SK-N-SH (cell line): Measurements from ENCODE around the gene SLF2. TPM values are rescaled to one million over a fixed set of nuclear protein-coding genes. Genes with fewer than 3 reads are reported as not detected.

Source experiments
- CTCF ChIA-PET: fragments of 300-600, 350-600 bp; formaldehyde crosslinking; extraction: SDS; loops from one replicate; lab custom pipeline; 2021; lab: Yijun Ruan, JAX
- POLR2A ChIA-PET: fragments of 350-600 bp; sonication (Branson Sonifier 250); formaldehyde crosslinking; extraction: SDS; loops from one replicate; lab custom pipeline; 2020; ENCODE audit warnings: antibody characterized with exemption, inconsistent platforms; lab: Yijun Ruan, JAX
- DNase-seq: peaks from one replicate; pipeline ENCODE4 v3.0.0; 2012
- H2AFZ ChIP-seq: fragments of 200-600 bp; sonication (generic); 2 replicates; pipeline ENCODE4 v1.8.1; 2016; ENCODE audit warnings: antibody characterized with exemption, mild to moderate bottlenecking, low read depth
- H3F3A ChIP-seq: fragments of 200-600 bp; sonication (generic); replicated peaks from 2 replicates; pipeline ENCODE3; 2016; ENCODE audit warnings: antibody characterized with exemption, mild to moderate bottlenecking; ENCODE audit not compliant: insufficient read depth
- H3K27ac ChIP-seq, 2 experiments: fragments of 200-500 bp in 1 of 2; fragments of 200-600 bp in 1 of 2; sonication (Bioruptor generic) in 1 of 2; sonication (generic), shearing (Covaris generic) in 1 of 2; 2 replicates each; pipeline versions ENCODE4 v1.5.1 to v1.6.1; 2014 to 2016; ENCODE audit warnings: low read depth in 2 of 2, inconsistent platforms in 1 of 2, low read length in 1 of 2, mild to moderate bottlenecking in 1 of 2, mixed read lengths in 1 of 2
- H3K27me3 ChIP-seq: fragments of 200-600 bp; sonication (generic), shearing (Covaris generic); 2 replicates; pipeline ENCODE4 v1.6.1; 2016; ENCODE audit warnings: mixed run types; ENCODE audit not compliant: insufficient read depth
- H3K36me3 ChIP-seq, 2 experiments: fragments of 200-500 bp in 1 of 2; fragments of 200-600 bp in 1 of 2; sonication (Bioruptor generic) in 1 of 2; sonication (generic) in 1 of 2; replicated peaks in 1 of 2; 2 replicates each; pipeline versions ENCODE3 to v1.5.1; 2014 to 2016; ENCODE audit warnings: low read length in 1 of 2, mild to moderate bottlenecking in 1 of 2; ENCODE audit not compliant: insufficient read depth in 2 of 2, control insufficient read depth in 1 of 2
- H3K4me1 ChIP-seq, 2 experiments: fragments of 200-500 bp in 1 of 2; fragments of 200-600 bp in 1 of 2; sonication (Bioruptor generic) in 1 of 2; sonication (generic), shearing (Covaris generic) in 1 of 2; 2 replicates each; pipeline versions ENCODE4 v1.5.1 to v1.6.1; 2014 to 2016; ENCODE audit warnings: low read depth in 1 of 2, low read length in 1 of 2, mixed run types in 1 of 2; ENCODE audit not compliant: insufficient read depth in 2 of 2, control insufficient read depth in 1 of 2
- H3K4me2 ChIP-seq: fragments of 200-600 bp; sonication (generic), shearing (Covaris generic); 2 replicates; pipeline ENCODE4 v1.6.1; 2017; ENCODE audit warnings: mixed run types
- H3K4me3 ChIP-seq, 2 experiments: fragments of 200-500 bp in 1 of 2; fragments of 200-600 bp in 1 of 2; sonication (Bioruptor generic) in 1 of 2; sonication (generic), shearing (Covaris generic) in 1 of 2; 2 replicates each; pipeline versions ENCODE4 v1.5.1 to v1.8.1; 2014 to 2016; ENCODE audit warnings: low read depth in 2 of 2, inconsistent platforms in 1 of 2, low read length in 1 of 2, mild to moderate bottlenecking in 1 of 2, mixed read lengths in 1 of 2, moderate library complexity in 1 of 2
- H3K79me2 ChIP-seq: fragments of 200-600 bp; sonication (generic); 2 replicates; pipeline ENCODE4 v1.8.1; 2017; ENCODE audit warnings: mild to moderate bottlenecking; ENCODE audit not compliant: insufficient read depth
- H3K9ac ChIP-seq: fragments of 200-600 bp; sonication (generic); 2 replicates; pipeline ENCODE4 v1.6.1; 2017; ENCODE audit warnings: mixed run types
- H3K9me2 ChIP-seq: fragments of 200-600 bp; sonication (generic); 2 replicates; pipeline ENCODE4 v1.6.1; 2017; ENCODE audit warnings: mixed run types
- H3K9me3 ChIP-seq: fragments of 200-600 bp; sonication (generic); 2 replicates; pipeline ENCODE4 v1.6.1; 2017; ENCODE audit warnings: mixed run types, mild to moderate bottlenecking, moderate library complexity
- H4K20me1 ChIP-seq: fragments of 200-600 bp; sonication (generic); 2 replicates; pipeline ENCODE4 v1.6.1; 2017; ENCODE audit warnings: mild to moderate bottlenecking, mixed run types; ENCODE audit not compliant: insufficient read depth
- CHD2 ChIP-seq: fragments of 150-350 bp; IDR thresholded peaks from 2 replicates; pipeline ENCODE4 v1.6.1; 2018; ENCODE audit warnings: low read length; ENCODE audit not compliant: partially characterized antibody
- EP300 ChIP-seq, 2 experiments: IDR thresholded peaks; 2 replicates each; pipeline versions ENCODE4 v1.4.0 to v1.6.1; 2012; ENCODE audit warnings: borderline replicate concordance in 1 of 2, low read depth in 1 of 2, low read length in 1 of 2
- EZH2phosphoT487 ChIP-seq: fragments of 200-600 bp; sonication (generic); IDR thresholded peaks from 2 replicates; pipeline ENCODE4 v1.6.1; 2017; ENCODE audit warnings: low read depth, mixed run types, mild to moderate bottlenecking, antibody characterized with exemption, moderate library complexity, borderline replicate concordance
- FOXJ3 ChIP-seq: sonication (generic); formaldehyde crosslinking; IDR thresholded peaks from 2 replicates; pipeline ENCODE4 v1.5.1; 2020; ENCODE audit warnings: mild to moderate bottlenecking, missing genetic modification reagents
- FOXM1 ChIP-seq: IDR thresholded peaks from 2 replicates; pipeline ENCODE4 v1.4.0; 2012; ENCODE audit warnings: low read depth, mild to moderate bottlenecking
- GABPA ChIP-seq: IDR thresholded peaks from 2 replicates; pipeline ENCODE4 v1.4.0; 2012; ENCODE audit warnings: low read depth, mild to moderate bottlenecking
- GATA2 ChIP-seq: sonication (generic); formaldehyde crosslinking; IDR thresholded peaks from 2 replicates; pipeline ENCODE4 v1.5.0; 2020; ENCODE audit warnings: mild to moderate bottlenecking, missing genetic modification reagents
- JUND ChIP-seq: IDR thresholded peaks from 2 replicates; pipeline ENCODE4 v1.4.0; 2012
- NFIC ChIP-seq: IDR thresholded peaks from 2 replicates; pipeline ENCODE4 v1.4.0; 2012; ENCODE audit warnings: borderline replicate concordance
- NRF1 ChIP-seq: IDR thresholded peaks from 2 replicates; pipeline ENCODE4 v1.6.1; 2012; ENCODE audit warnings: low read depth, mild to moderate bottlenecking, low read length
- RCOR1 ChIP-seq: fragments of 150-350 bp; IDR thresholded peaks from 2 replicates; pipeline ENCODE4 v1.6.1; 2017; ENCODE audit warnings: antibody characterized with exemption, low read length
- TCF12 ChIP-seq: IDR thresholded peaks from 2 replicates; pipeline ENCODE4 v1.4.0; 2012
- YY1 ChIP-seq: IDR thresholded peaks from 2 replicates; pipeline ENCODE4 v1.4.0; 2012; ENCODE audit warnings: low read depth, mild to moderate bottlenecking
- WGBS: methylation state at CpG from one replicate; pipeline ENCODE4 v1.1.6; 2017; ENCODE audit warnings: low lambda C conversion rate; 5-methylcytosine and 5-hydroxymethylcytosine counted together
- polyA plus RNA-seq, 3 experiments: library from polyadenylated mRNA; depleted of rRNA; stranded (reverse); fragments of >200 nt; gene quantifications; 2 replicates each; pipeline ENCODE4 v1.2.3, GENCODE V29; 2012
- TF ChIP-seq, protein P1 (sequence below): fragments of 200-600 bp; sonication (generic); IDR thresholded peaks from 2 replicates; pipeline ENCODE4 v1.6.1; 2017; ENCODE audit warnings: antibody characterized with exemption, mild to moderate bottlenecking, moderate library complexity
- TF ChIP-seq, protein P2 (sequence below): fragments of 150-350 bp; IDR thresholded peaks from 2 replicates; pipeline ENCODE4 v1.6.1; 2017; ENCODE audit warnings: antibody characterized with exemption, low read length, low read depth, borderline replicate concordance
- TF ChIP-seq, protein P3 (sequence below): IDR thresholded peaks from 2 replicates; pipeline ENCODE4 v1.4.0; 2012; ENCODE audit warnings: low read depth, borderline replicate concordance
- TF ChIP-seq, protein P4 (sequence below): IDR thresholded peaks from 2 replicates; pipeline ENCODE4 v1.4.0; 2012; ENCODE audit warnings: low read depth, borderline replicate concordance

SLF2 gene
- polyA plus RNA-seq, 1 of the 3 experiments (the other 2 are of a cell fraction) = 6.3 TPM

DNA sequence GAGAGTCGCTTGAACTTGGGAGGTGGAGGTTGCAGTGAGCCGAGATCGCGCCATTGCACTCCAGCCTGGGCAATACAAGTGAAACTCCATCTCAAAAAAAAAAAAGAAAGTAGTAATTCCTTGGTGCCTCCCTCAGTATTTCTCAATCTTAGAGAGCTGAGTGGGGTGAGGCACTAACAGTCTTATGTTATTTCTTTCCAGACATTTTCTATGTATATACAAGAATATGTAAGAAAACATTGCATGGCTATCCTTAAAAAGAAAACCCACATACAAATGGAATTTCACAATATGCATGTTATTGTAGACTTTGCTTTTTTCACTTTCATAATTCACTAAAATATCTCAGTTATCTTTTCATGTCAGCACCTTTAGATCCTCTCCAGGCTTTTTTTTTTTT, 13.6 kb upstream of the SLF2 start:
- WGBS = 78% methylated on average over 4 of the region's 4 CpGs

DNA sequence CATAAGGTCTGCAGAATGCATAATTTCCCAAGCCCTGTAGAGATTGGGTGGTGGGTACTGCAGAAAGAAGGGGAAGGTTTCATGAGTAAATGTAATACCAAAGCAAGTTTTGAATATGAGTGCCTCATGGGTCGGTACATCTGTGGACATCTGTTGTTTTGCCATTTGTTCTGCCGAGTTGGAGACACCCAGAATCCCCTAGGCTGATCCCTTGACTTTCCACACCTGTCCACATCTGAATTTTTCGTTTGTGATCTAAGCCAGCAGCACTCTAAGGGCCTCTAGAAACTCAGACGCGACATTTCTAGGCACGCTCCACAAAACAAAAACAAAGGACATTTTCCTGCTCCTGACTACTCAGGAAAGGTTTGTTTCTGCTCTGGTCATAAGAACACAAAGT, 11.7 kb upstream of the SLF2 start:
- no peaks in the 10 kb centered on the region; a peak in 1 of 4 replicates for H3K4me1 ChIP-seq
- no peaks in the 10 kb centered on the region for H3K36me3 ChIP-seq
- ChIA-PET CTCF (interaction anchor here (0.9 kb wide), 1 partner anchor 29 kb away, joined by 3 read pairs; no protein-coding TSS in a partner anchor), POLR2A (no interaction called here)
- H3K27me3 ChIP-seq = no peaks in the 10 kb centered on the region
- H3F3A ChIP-seq = peaks cover 4% of the 10 kb centered on the region
- no peak overlapping the region for H3K27ac ChIP-seq
- H3K4me2 ChIP-seq = no peak overlapping the region
- H3K4me3 ChIP-seq = no peak overlapping the region
- no peak for DNase-seq
- WGBS = 75% methylated on average over 6 of the region's 6 CpGs
- H3K9me2 ChIP-seq = no peaks in the 10 kb centered on the region
- H3K9me3 ChIP-seq = no peaks in the 10 kb centered on the region
- H4K20me1 ChIP-seq = no peaks in the 10 kb centered on the region
- no peak overlapping the region for H3K9ac ChIP-seq
- H3K79me2 ChIP-seq = no peaks in the 10 kb centered on the region
- no peak for TF ChIP-seq NFIC
- TF ChIP-seq EZH2phosphoT487 = no peak
- no peak for TF ChIP-seq TCF12
- TF ChIP-seq CHD2 = no peak
- H2AFZ ChIP-seq = no peak overlapping the region

More for the DNA sequence above, 13.6 kb upstream of the SLF2 start:
- H4K20me1 ChIP-seq = no peaks in the 10 kb centered on the region
- H3K9ac ChIP-seq = no peak overlapping the region
- H3K9me3 ChIP-seq = no peaks in the 10 kb centered on the region
- H3F3A ChIP-seq = peaks cover 4% of the 10 kb centered on the region
- H3K36me3 ChIP-seq = no peaks in the 10 kb centered on the region
- no peak overlapping the region for H3K4me3 ChIP-seq
- H2AFZ ChIP-seq = no peak overlapping the region
- no peaks in the 10 kb centered on the region for H3K4me1 ChIP-seq
- H3K27me3 ChIP-seq = no peaks in the 10 kb centered on the region
- TF ChIP-seq EP300 (IDR thresholded peaks at IDR 0.05; ENCODE audit: borderline replicate concordance in 1 of 2, low read depth in 1 of 2, low read length in 1 of 2) (no peak), JUND (no peak), NFIC (no peak)
- ChIA-PET CTCF (interaction anchor here (1.0 to 1.1 kb wide), 2 partner anchors 11 to 337 kb away, joined by 3 read pairs; no protein-coding TSS in a partner anchor), POLR2A (no interaction called here)
- H3K27ac ChIP-seq = no peak overlapping the region
- H3K9me2 ChIP-seq = no peaks in the 10 kb centered on the region
- DNase-seq = no peak
- H3K79me2 ChIP-seq = no peaks in the 10 kb centered on the region
- H3K4me2 ChIP-seq = no peak overlapping the region

DNA sequence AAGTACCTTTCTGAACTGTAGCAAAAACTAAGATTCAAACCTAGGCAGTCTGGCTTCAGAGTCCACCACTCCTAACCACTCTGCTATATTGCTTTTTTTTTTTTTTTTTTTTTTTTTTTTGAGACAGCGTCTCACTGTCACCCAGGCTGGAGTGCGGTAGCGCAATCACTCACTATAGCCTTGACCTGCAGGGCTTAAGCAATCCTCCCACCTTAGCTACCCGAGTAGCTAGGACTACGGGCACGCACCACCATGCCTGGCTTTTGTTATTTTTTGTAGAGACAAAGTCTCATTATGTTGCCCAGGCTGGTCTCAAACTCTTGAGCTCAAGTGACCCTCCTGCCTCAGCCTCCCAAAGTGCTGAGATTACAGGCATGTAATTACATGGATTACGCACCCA, 10.1 kb upstream of the SLF2 start:
- no peaks in the 10 kb centered on the region for H3K9me3 ChIP-seq
- H2AFZ ChIP-seq = no peak overlapping the region
- DNase-seq = no peak
- POLR2A ChIA-PET = no interaction called here
- no peak overlapping the region for H3K4me3 ChIP-seq
- no peaks in the 10 kb centered on the region for H3K36me3 ChIP-seq
- H3K27me3 ChIP-seq = no peaks in the 10 kb centered on the region
- H3F3A ChIP-seq = peaks cover 4% of the 10 kb centered on the region
- no peak overlapping the region for H3K4me2 ChIP-seq
- CTCF ChIA-PET = interaction anchor here (0.6 kb wide), 1 partner anchor 340 kb away, joined by 4 read pairs; no protein-coding TSS in a partner anchor
- H3K4me1 ChIP-seq = no peaks in the 10 kb centered on the region; a peak in 1 of 4 replicates
- 91% methylated on average over 7 of the region's 7 CpGs for WGBS
- no peaks in the 10 kb centered on the region for H3K9me2 ChIP-seq
- no peak overlapping the region for H3K9ac ChIP-seq
- H3K27ac ChIP-seq = no peak overlapping the region
- no peaks in the 10 kb centered on the region for H4K20me1 ChIP-seq
- H3K79me2 ChIP-seq = no peaks in the 10 kb centered on the region
- TF ChIP-seq, protein P1, sequence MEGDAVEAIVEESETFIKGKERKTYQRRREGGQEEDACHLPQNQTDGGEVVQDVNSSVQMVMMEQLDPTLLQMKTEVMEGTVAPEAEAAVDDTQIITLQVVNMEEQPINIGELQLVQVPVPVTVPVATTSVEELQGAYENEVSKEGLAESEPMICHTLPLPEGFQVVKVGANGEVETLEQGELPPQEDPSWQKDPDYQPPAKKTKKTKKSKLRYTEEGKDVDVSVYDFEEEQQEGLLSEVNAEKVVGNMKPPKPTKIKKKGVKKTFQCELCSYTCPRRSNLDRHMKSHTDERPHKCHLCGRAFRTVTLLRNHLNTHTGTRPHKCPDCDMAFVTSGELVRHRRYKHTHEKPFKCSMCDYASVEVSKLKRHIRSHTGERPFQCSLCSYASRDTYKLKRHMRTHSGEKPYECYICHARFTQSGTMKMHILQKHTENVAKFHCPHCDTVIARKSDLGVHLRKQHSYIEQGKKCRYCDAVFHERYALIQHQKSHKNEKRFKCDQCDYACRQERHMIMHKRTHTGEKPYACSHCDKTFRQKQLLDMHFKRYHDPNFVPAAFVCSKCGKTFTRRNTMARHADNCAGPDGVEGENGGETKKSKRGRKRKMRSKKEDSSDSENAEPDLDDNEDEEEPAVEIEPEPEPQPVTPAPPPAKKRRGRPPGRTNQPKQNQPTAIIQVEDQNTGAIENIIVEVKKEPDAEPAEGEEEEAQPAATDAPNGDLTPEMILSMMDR = no peak
- TF ChIP-seq GATA2 (CRISPR knock-in tag) = no peak
- TF ChIP-seq, protein P2, sequence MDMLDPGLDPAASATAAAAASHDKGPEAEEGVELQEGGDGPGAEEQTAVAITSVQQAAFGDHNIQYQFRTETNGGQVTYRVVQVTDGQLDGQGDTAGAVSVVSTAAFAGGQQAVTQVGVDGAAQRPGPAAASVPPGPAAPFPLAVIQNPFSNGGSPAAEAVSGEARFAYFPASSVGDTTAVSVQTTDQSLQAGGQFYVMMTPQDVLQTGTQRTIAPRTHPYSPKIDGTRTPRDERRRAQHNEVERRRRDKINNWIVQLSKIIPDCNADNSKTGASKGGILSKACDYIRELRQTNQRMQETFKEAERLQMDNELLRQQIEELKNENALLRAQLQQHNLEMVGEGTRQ = no peak
- TF ChIP-seq, protein P3, sequence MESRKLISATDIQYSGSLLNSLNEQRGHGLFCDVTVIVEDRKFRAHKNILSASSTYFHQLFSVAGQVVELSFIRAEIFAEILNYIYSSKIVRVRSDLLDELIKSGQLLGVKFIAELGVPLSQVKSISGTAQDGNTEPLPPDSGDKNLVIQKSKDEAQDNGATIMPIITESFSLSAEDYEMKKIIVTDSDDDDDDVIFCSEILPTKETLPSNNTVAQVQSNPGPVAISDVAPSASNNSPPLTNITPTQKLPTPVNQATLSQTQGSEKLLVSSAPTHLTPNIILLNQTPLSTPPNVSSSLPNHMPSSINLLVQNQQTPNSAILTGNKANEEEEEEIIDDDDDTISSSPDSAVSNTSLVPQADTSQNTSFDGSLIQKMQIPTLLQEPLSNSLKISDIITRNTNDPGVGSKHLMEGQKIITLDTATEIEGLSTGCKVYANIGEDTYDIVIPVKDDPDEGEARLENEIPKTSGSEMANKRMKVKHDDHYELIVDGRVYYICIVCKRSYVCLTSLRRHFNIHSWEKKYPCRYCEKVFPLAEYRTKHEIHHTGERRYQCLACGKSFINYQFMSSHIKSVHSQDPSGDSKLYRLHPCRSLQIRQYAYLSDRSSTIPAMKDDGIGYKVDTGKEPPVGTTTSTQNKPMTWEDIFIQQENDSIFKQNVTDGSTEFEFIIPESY = no peak
- TF ChIP-seq FOXJ3 (CRISPR knock-in tag) = no peak
- TF ChIP-seq RCOR1 = no peak
- no peak for TF ChIP-seq YY1
- no peak for TF ChIP-seq FOXM1
- TF ChIP-seq, protein P4, sequence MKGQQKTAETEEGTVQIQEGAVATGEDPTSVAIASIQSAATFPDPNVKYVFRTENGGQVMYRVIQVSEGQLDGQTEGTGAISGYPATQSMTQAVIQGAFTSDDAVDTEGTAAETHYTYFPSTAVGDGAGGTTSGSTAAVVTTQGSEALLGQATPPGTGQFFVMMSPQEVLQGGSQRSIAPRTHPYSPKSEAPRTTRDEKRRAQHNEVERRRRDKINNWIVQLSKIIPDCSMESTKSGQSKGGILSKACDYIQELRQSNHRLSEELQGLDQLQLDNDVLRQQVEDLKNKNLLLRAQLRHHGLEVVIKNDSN = no peak
- no peak for TF ChIP-seq EZH2phosphoT487
- no peak for TF ChIP-seq NRF1
- no peak for TF ChIP-seq TCF12
- TF ChIP-seq EP300 (IDR thresholded peaks at IDR 0.05; ENCODE audit: borderline replicate concordance in 1 of 2, low read depth in 1 of 2, low read length in 1 of 2) = no peak
- TF ChIP-seq GABPA = no peak
